ENCODE measurements around the gene DYNLL1.
"Not testable (repeated sequence)": the region's sequence is repeated elsewhere in the genome, so short reads cannot be mapped to it uniquely, and the experiment has no call there.

Gene DYNLL1

DNA sequence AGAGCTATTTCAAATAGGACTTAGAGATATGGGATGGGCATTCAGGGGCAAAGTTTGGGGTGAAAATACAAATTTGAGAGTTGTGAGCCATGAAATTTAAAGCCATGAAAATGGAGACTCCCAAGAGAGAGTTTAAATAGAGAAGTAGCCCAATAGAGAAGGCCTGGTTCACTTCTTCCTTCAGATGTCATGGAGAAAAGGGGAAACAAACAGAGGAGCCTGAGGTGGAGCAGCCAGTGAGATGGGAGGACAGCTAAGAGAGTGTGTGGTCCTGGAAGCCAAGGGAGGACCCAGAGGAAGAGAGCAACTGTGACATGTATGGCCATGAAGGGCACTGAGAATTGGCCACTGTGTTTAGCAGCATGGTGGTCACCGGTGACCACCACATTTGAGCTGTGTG, 12.3 kb upstream of the DYNLL1 start:
- H3K4me3 ChIP-seq (ENCODE audit: low read length), result no peak overlapping the region
- no peaks in the 10 kb centered on the region for H3K4me1 ChIP-seq (ENCODE audit: low read length)
- TF ChIP-seq, protein P1, sequence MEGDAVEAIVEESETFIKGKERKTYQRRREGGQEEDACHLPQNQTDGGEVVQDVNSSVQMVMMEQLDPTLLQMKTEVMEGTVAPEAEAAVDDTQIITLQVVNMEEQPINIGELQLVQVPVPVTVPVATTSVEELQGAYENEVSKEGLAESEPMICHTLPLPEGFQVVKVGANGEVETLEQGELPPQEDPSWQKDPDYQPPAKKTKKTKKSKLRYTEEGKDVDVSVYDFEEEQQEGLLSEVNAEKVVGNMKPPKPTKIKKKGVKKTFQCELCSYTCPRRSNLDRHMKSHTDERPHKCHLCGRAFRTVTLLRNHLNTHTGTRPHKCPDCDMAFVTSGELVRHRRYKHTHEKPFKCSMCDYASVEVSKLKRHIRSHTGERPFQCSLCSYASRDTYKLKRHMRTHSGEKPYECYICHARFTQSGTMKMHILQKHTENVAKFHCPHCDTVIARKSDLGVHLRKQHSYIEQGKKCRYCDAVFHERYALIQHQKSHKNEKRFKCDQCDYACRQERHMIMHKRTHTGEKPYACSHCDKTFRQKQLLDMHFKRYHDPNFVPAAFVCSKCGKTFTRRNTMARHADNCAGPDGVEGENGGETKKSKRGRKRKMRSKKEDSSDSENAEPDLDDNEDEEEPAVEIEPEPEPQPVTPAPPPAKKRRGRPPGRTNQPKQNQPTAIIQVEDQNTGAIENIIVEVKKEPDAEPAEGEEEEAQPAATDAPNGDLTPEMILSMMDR (IDR thresholded peaks at IDR 0.05; ENCODE audit: low read length), result no peak
- TF ChIP-seq EZH2 (optimal IDR thresholded peaks at IDR 0.05; ENCODE audit: low read depth, low read length), result no peak
- TF ChIP-seq EZH2phosphoT487 (IDR thresholded peaks at IDR 0.05; ENCODE audit: low read length), result no peak
- H3K9me3 ChIP-seq (replicated peaks; ENCODE audit: insufficient read depth, low read length), result no peaks in the 10 kb centered on the region
- no peaks in the 10 kb centered on the region for H3K27me3 ChIP-seq (replicated peaks; ENCODE audit: insufficient read depth, low read length)
- no peak overlapping the region for H2AFZ ChIP-seq (ENCODE audit: low read length)
- no peaks in the 10 kb centered on the region for H4K20me1 ChIP-seq (ENCODE audit: insufficient read depth, low read length)
- H3K9ac ChIP-seq (ENCODE audit: low read length), result no peak overlapping the region
- no peaks in the 10 kb centered on the region for H3K9me2 ChIP-seq (replicated peaks; ENCODE audit: insufficient read depth, low read length)
- no peaks in the 10 kb centered on the region for H3K36me3 ChIP-seq (replicated peaks; ENCODE audit: insufficient read depth, low read length)
- no peak for DNase-seq
- H3K4me2 ChIP-seq (ENCODE audit: low read depth, low read length), result no peak overlapping the region
- no peak overlapping the region for H3K27ac ChIP-seq (ENCODE audit: low read length)
- no peaks in the 10 kb centered on the region for H3F3A ChIP-seq (ENCODE audit: insufficient read depth, low read length)
- H3K79me2 ChIP-seq (ENCODE audit: low read length), result no peaks in the 10 kb centered on the region

DNA sequence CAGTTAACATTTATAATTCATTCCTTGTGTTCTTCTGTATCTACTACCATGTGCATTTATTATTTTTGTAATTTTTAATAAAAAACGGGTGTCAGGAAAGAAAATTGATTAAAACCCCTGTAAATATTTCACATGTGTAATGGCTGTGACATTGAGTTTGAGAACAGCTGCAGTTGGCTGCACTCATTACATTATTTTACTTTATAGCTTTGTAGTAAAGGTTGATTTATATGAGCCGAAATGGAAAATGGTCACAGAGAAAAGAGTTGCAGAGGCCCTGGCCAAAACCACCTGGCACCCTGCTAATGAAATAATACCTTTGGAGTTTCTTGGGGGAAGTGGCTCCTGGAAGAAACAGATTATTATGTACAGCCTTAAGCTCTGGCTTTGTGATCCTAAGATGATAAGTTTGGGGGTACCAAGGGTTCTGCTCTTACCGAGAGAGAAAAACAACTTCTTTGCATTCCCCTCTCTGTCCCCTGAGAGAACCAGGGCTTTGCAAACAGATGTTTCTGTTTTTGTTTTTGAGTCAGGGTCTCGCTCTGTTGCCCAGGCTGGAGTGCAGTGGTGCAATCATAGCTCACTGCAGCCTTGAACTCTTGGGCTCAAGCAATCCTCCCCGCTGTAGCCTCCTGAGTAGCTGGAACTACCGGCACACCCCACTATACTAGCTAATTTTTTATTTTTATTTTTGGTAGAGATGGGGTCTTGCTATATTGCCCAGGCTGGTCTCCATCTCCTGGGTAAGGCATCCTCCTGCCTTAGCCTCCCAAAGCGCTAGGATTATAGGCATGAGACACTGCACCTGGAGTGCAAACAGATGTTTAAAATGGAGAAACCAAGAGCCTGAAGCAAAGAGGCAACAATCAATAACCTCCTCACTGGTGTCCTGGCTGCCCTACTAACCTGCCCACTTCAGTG, 9.7 kb upstream of the DYNLL1 start:
- no peaks in the 10 kb centered on the region for H3F3A ChIP-seq (ENCODE audit: insufficient read depth, low read length)

DNA sequence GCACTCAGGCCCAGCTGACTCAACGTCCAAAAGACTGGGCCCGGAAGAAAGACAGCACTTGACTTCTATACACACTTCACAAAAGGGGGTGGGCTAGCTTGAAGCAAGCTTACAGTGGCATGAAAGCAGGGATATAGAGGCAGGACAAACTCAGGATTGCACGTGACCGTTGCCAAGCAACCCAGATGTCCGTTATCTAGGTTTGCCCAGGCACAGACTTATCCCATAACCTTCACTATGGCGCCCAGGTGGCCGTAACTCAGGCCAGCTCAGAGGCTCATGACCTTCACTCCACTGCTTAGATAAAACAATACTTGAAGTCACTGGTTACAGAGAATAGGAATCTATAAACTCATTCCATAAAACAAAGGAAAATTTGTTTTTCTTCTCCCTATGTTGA, 8.4 kb upstream of the DYNLL1 start:
- not testable (repeated sequence) for H3K27me3 ChIP-seq (replicated peaks; ENCODE audit: insufficient read depth, low read length); H3K4me3 ChIP-seq (ENCODE audit: low read length); H3K9me3 ChIP-seq (replicated peaks; ENCODE audit: insufficient read depth, low read length); H3K4me2 ChIP-seq (ENCODE audit: low read depth, low read length); H3K9me2 ChIP-seq (replicated peaks; ENCODE audit: insufficient read depth, low read length); H3K4me1 ChIP-seq (ENCODE audit: low read length); H3K9ac ChIP-seq (ENCODE audit: low read length); H3F3A ChIP-seq (ENCODE audit: insufficient read depth, low read length); DNase-seq; H4K20me1 ChIP-seq (ENCODE audit: insufficient read depth, low read length); H3K27ac ChIP-seq (ENCODE audit: low read length); H2AFZ ChIP-seq (ENCODE audit: low read length); H3K36me3 ChIP-seq (replicated peaks; ENCODE audit: insufficient read depth, low read length); H3K79me2 ChIP-seq (ENCODE audit: low read length)

More for the DNA sequence above, 9.7 kb upstream of the DYNLL1 start:
- H4K20me1 ChIP-seq (ENCODE audit: insufficient read depth, low read length), result no peaks in the 10 kb centered on the region
- H3K9me2 ChIP-seq (replicated peaks; ENCODE audit: insufficient read depth, low read length), result no peaks in the 10 kb centered on the region
- no peaks in the 10 kb centered on the region for H3K4me1 ChIP-seq (ENCODE audit: low read length)
- no peak overlapping the region for H3K9ac ChIP-seq (ENCODE audit: low read length)
- no peak overlapping the region for H2AFZ ChIP-seq (ENCODE audit: low read length)
- no peak overlapping the region for H3K27ac ChIP-seq (ENCODE audit: low read length)
- H3K36me3 ChIP-seq (replicated peaks; ENCODE audit: insufficient read depth, low read length), result no peaks in the 10 kb centered on the region
- TF ChIP-seq EZH2phosphoT487 (IDR thresholded peaks at IDR 0.05; ENCODE audit: low read length) (no peak), EZH2 (optimal IDR thresholded peaks at IDR 0.05; ENCODE audit: low read depth, low read length) (no peak)
- TF ChIP-seq, protein P1 (IDR thresholded peaks at IDR 0.05; ENCODE audit: low read length), result no peak
- no peaks in the 10 kb centered on the region for H3K79me2 ChIP-seq (ENCODE audit: low read length)
- no peaks in the 10 kb centered on the region for H3K27me3 ChIP-seq (replicated peaks; ENCODE audit: insufficient read depth, low read length)
- H3K4me3 ChIP-seq (ENCODE audit: low read length), result no peak overlapping the region
- no peak for DNase-seq
- no peak overlapping the region for H3K4me2 ChIP-seq (ENCODE audit: low read depth, low read length)
- H3K9me3 ChIP-seq (replicated peaks; ENCODE audit: insufficient read depth, low read length), result no peaks in the 10 kb centered on the region

DNA sequence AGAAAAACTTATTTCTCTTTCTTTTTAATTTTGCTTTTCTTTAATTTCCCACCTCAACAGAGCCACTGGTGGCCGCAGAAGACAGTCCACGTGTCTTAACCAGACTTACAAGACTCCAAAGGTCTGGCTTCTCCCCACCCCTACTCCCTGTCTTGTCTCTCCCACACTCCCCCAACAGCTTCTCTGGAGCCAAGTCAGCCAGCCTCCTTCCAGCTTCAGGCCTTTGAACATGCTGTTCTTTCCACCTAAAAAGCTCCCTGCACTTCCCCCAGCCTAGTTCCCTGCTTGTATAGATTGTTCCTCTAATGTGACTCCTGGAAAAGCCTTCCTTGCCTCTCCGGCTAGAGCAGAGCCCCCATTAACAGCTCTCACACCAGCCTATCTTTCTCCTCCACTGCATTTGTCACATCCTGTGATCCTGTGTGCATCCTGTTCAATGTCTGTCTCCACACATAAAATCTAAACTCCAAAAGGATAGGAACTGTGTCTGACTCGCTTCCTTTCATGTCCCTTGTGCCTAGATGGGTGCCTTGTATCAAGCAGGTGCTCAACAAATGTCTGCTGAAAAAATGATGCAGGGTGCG, 7.8 kb upstream of the DYNLL1 start:
- no peaks in the 10 kb centered on the region for H3K27me3 ChIP-seq (replicated peaks; ENCODE audit: insufficient read depth, low read length)
- H3K4me1 ChIP-seq (ENCODE audit: low read length), result no peaks in the 10 kb centered on the region
- no peak overlapping the region for H2AFZ ChIP-seq (ENCODE audit: low read length)
- H4K20me1 ChIP-seq (ENCODE audit: insufficient read depth, low read length), result no peaks in the 10 kb centered on the region
- no peaks in the 10 kb centered on the region for H3K9me2 ChIP-seq (replicated peaks; ENCODE audit: insufficient read depth, low read length)
- H3K27ac ChIP-seq (ENCODE audit: low read length), result no peak overlapping the region
- TF ChIP-seq EZH2phosphoT487 (IDR thresholded peaks at IDR 0.05; ENCODE audit: low read length), result no peak
- no peak for TF ChIP-seq EZH2 (optimal IDR thresholded peaks at IDR 0.05; ENCODE audit: low read depth, low read length)
- TF ChIP-seq, protein P1 (IDR thresholded peaks at IDR 0.05; ENCODE audit: low read length), result no peak
- H3F3A ChIP-seq (ENCODE audit: insufficient read depth, low read length), result no peaks in the 10 kb centered on the region
- H3K9me3 ChIP-seq (replicated peaks; ENCODE audit: insufficient read depth, low read length), result no peaks in the 10 kb centered on the region
- no peak overlapping the region for H3K4me3 ChIP-seq (ENCODE audit: low read length)
- H3K9ac ChIP-seq (ENCODE audit: low read length), result no peak overlapping the region
- H3K4me2 ChIP-seq (ENCODE audit: low read depth, low read length), result no peak overlapping the region
- no peaks in the 10 kb centered on the region for H3K36me3 ChIP-seq (replicated peaks; ENCODE audit: insufficient read depth, low read length)
- H3K79me2 ChIP-seq (ENCODE audit: low read length), result no peaks in the 10 kb centered on the region
- no peak for DNase-seq

Measured in MM.1S (cell line).